Right hindlimb (tissue), 1 donor: Measurements from ENCODE around the gene RPGRIP1L.
A peak's percentile ranks its signal among the peaks of the same experiment; 100 is the strongest.

Experiments used
- DNase-seq: peaks from one replicate; pipeline ENCODE4 v3.0.0-alpha.2; 2018

The RPGRIP1L gene

GRCh38 chr16:53703590-53704444, at the start of gene RPGRIP1L, which contains the start of gene FTO:
RPGRIP1L (minus strand) TSS chr16:53703859; CDS start chr16:53700723, 3,136 bp downstream.
FTO (plus strand) TSS chr16:53704156.
- DNase-seq: peak; percentile 100

GRCh38 chr16:53753431-53753830, 49.8 kb upstream of the RPGRIP1L start:
- no peak for DNase-seq

GRCh38 chr16:53752560-53752959, 48.9 kb upstream of the RPGRIP1L start:
- no peak for DNase-seq

GRCh38 chr16:53745753-53746266, 42.2 kb upstream of the RPGRIP1L start:
- DNase-seq: no peak

- DNase-seq: no peak
Observed at GRCh38 chr16:53745086-53745485, 41.4 kb upstream of the RPGRIP1L start.

- no peak for DNase-seq
Observed at GRCh38 chr16:53744449-53744848, 40.8 kb upstream of the RPGRIP1L start.

- no peak for DNase-seq
Observed at GRCh38 chr16:53743149-53743566, 39.5 kb upstream of the RPGRIP1L start.

GRCh38 chr16:53741546-53741945, 37.9 kb upstream of the RPGRIP1L start:
- DNase-seq: no peak

GRCh38 chr16:53740933-53741531, 37.4 kb upstream of the RPGRIP1L start:
- DNase-seq: no peak

GRCh38 chr16:53740476-53740875, 36.8 kb upstream of the RPGRIP1L start:
- no peak for DNase-seq

- DNase-seq: no peak
Observed at GRCh38 chr16:53737552-53737951, 33.9 kb upstream of the RPGRIP1L start.

- no peak for DNase-seq
Observed at GRCh38 chr16:53736297-53736696, 32.6 kb upstream of the RPGRIP1L start.

- no peak for DNase-seq
Observed at GRCh38 chr16:53734908-53735307, 31.2 kb upstream of the RPGRIP1L start.

- no peak for DNase-seq
Observed at GRCh38 chr16:53732296-53732929, 28.8 kb upstream of the RPGRIP1L start.

GRCh38 chr16:53730693-53731092, 27.0 kb upstream of the RPGRIP1L start:
- no peak for DNase-seq

GRCh38 chr16:53726625-53727024, 23.0 kb upstream of the RPGRIP1L start:
- DNase-seq: no peak

- DNase-seq: no peak
Observed at GRCh38 chr16:53721017-53721416, 17.4 kb upstream of the RPGRIP1L start.

- no peak for DNase-seq
Observed at GRCh38 chr16:53717577-53717976, 13.9 kb upstream of the RPGRIP1L start.

- DNase-seq: no peak
Observed at GRCh38 chr16:53715023-53715384, 11.3 kb upstream of the RPGRIP1L start.

GRCh38 chr16:53714205-53715022, 10.8 kb upstream of the RPGRIP1L start:
- peak; percentile 66 for DNase-seq

GRCh38 chr16:53713403-53714204, 9.9 kb upstream of the RPGRIP1L start:
- DNase-seq: no peak

GRCh38 chr16:53712065-53712464, 8.4 kb upstream of the RPGRIP1L start:
- DNase-seq: no peak
